Panc1 (cell line): ENCODE measurements around the gene NOTCH2. TPM values are rescaled to one million over a fixed set of nuclear protein-coding genes. Genes with fewer than 3 reads are reported as not detected.

Source experiments
- ATAC-seq: fragments of 200-7000 bp; cut with Tn5 transposase; 2 replicates; pipeline ENCODE4 v1.9.1; 2020; ENCODE audit warnings: mild to moderate bottlenecking, moderate library complexity
- BruUV-seq: library from RNA; stranded (reverse); fragments of 400-500 nt; replicated peaks from 2 replicates; lab custom pipeline; 2021; lab: Mats Ljungman, UMichigan
- CTCF ChIA-PET: fragments of 300-600 bp; sonication (Branson Sonifier 250); formaldehyde crosslinking; loops from one replicate; lab custom pipeline; 2022; ENCODE audit warnings: antibody characterized with exemption; lab: Charles Lee
- POLR2A ChIA-PET: fragments of 300-600 bp; sonication (Branson Sonifier 250); formaldehyde crosslinking; loops from one replicate; lab custom pipeline; 2022; ENCODE audit warnings: antibody characterized with exemption; lab: Charles Lee
- DNase-seq: peaks from one replicate; pipeline ENCODE4 v3.0.0-alpha.2; 2010; ENCODE audit warnings: low read depth, low spot score
- H3K27ac ChIP-seq: 2 replicates; pipeline ENCODE4 v1.5.1; 2011; ENCODE audit warnings: mild to moderate bottlenecking, low read length, inconsistent platforms
- H3K27me3 ChIP-seq: fragments of 200-500 bp; sonication (Bioruptor generic); 2 replicates; pipeline ENCODE4 v1.6.0; 2014; ENCODE audit warnings: low read length, inconsistent platforms; ENCODE audit not compliant: control insufficient read depth, insufficient read depth
- H3K36me3 ChIP-seq: fragments of 200-500 bp; sonication (Bioruptor generic); 2 replicates; pipeline ENCODE4 v1.5.1; 2014; ENCODE audit warnings: inconsistent platforms, mild to moderate bottlenecking, low read length, moderate library complexity; ENCODE audit not compliant: control insufficient read depth, insufficient read depth
- H3K4me1 ChIP-seq: 2 replicates; pipeline ENCODE4 v1.5.1; 2011; ENCODE audit warnings: inconsistent platforms, mild to moderate bottlenecking, low read length, moderate library complexity; ENCODE audit not compliant: control insufficient read depth, insufficient read depth
- H3K4me3 ChIP-seq, 2 experiments: 2 replicates each; pipeline ENCODE4 v1.5.1; 2011 to 2012; ENCODE audit warnings: low read depth in 2 of 2, low read length in 2 of 2, mild to moderate bottlenecking in 2 of 2, inconsistent platforms in 1 of 2, moderate library complexity in 1 of 2
- H3K9me3 ChIP-seq: fragments of 200-500 bp; sonication (Bioruptor generic); 2 replicates; pipeline ENCODE4 v1.5.1; 2014; ENCODE audit warnings: low read depth, mild to moderate bottlenecking, inconsistent platforms, low read length, moderate library complexity; ENCODE audit not compliant: control insufficient read depth, insufficient read depth
- CTCF ChIP-seq: fragments of 450-650 bp; IDR thresholded peaks from 2 replicates; pipeline ENCODE4 v1.5.1; 2017; ENCODE audit warnings: mild to moderate bottlenecking
- REST ChIP-seq, 2 experiments: IDR thresholded peaks; 2 replicates each; pipeline ENCODE4 v1.6.1; 2011 to 2012; ENCODE audit warnings: low read depth in 2 of 2, control low read depth in 1 of 2, low read length in 1 of 2, mild to moderate bottlenecking in 1 of 2, moderate library complexity in 1 of 2; ENCODE audit not compliant: insufficient read depth in 1 of 2
- in situ Hi-C: cut with HindIII; loops from 2 replicates; pipeline ENCODE4 v1.10.0; 2016; ENCODE audit warnings: low sequenced_read_pairs, low pct_unique_long_range_greater_than_20kb
- intact Hi-C: fragments of 100-400 bp; cut with micrococcal nuclease; formaldehyde crosslinking; loops from one replicate; pipeline ENCODE4 v1.10.0; 2022; ENCODE audit not compliant: unreplicated experiment
- total RNA-seq: library from RNA; stranded (reverse); gene quantifications from one replicate; pipeline ENCODE4 v1.2.1, GENCODE V29; 2021; ENCODE audit not compliant: unreplicated experiment

The NOTCH2 gene
- total RNA-seq, 1 experiment from 2014 or later: 191 TPM

- no peak for DNase-seq
- BruUV-seq: no TSS peak
- no peak for ATAC-seq
- no peak overlapping the region for H3K4me3 ChIP-seq
- H3K4me1 ChIP-seq: no peaks in the 10 kb centered on the region
- H3K27me3 ChIP-seq: peaks cover 27% of the 10 kb centered on the region
- in situ Hi-C loops (no loop called here), intact Hi-C loops (loop anchor here (10.0 kb wide), 1 partner anchor 83 kb away; no protein-coding TSS in a partner anchor)
- no peak for TF ChIP-seq CTCF
- no peak for TF ChIP-seq REST (IDR thresholded peaks at IDR 0.05; ENCODE audit: insufficient read depth in 1 of 2, low read depth in 2 of 2, low read length in 1 of 2)
- no peaks in the 10 kb centered on the region for H3K36me3 ChIP-seq
- ChIA-PET CTCF (no interaction called here), POLR2A (no interaction called here)
- H3K9me3 ChIP-seq: no peaks in the 10 kb centered on the region
- H3K27ac ChIP-seq: no peak overlapping the region
These were observed 207.2 kb downstream of the NOTCH2 start for GRCh38 chr1:119862276-119862675.

Other genes starting within 250 kb of the NOTCH2 start
- gene ADAM30, start 173.1 kb downstream of the NOTCH2 start, total RNA-seq: not detected
- 23.7 TPM for gene SEC22B, start 106.9 kb upstream of the NOTCH2 start, total RNA-seq